Measurements from ENCODE around the gene GDF11. TPM values are rescaled to one million over a fixed set of nuclear protein-coding genes. Genes with fewer than 3 reads are reported as not detected.
A peak's percentile ranks its signal among the peaks of the same experiment; 100 is the strongest.

GDF11 gene
- total RNA-seq, 1 donor from 2014 or later: 66.6 TPM

DNA sequence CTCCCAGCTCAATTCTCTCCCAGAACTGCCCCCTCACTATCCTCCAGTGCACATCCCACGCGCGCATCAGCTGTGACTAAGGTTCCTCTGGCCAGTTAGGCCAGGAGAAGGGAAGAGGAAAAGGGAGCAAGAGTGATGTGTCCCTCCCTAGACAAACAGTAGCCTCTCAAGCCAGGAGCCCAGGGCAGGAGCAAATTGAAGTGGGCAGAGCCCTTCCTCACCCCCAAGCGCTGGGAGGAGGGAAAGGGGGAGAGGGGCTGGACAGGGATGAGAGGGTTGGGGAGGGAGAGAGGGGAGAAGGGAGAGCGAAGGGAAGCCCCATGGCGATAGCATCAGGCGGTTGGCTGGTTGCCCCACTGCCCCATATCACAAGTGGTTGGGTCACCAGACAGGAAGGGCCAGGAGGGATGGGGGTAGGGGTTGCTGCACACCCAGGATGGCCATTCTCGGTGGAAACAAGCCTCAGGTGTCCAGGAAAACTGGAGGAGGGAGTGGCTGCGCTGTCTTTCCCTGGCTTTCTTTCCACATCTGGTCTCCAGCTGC is 15.2 kb upstream of the GDF11 start:
- peak overlapping the region; percentile 47 for H3K27ac Mint-ChIP-seq (ENCODE audit: unreplicated experiment)
- H3K27me3 Mint-ChIP-seq (ENCODE audit: low read depth): no peaks in the 10 kb centered on the region
- no peaks in the 10 kb centered on the region for H3K9me3 Mint-ChIP-seq
- no peak for DNase-seq (ENCODE audit: low read depth, low spot score)
- TF ChIP-seq, protein P1, sequence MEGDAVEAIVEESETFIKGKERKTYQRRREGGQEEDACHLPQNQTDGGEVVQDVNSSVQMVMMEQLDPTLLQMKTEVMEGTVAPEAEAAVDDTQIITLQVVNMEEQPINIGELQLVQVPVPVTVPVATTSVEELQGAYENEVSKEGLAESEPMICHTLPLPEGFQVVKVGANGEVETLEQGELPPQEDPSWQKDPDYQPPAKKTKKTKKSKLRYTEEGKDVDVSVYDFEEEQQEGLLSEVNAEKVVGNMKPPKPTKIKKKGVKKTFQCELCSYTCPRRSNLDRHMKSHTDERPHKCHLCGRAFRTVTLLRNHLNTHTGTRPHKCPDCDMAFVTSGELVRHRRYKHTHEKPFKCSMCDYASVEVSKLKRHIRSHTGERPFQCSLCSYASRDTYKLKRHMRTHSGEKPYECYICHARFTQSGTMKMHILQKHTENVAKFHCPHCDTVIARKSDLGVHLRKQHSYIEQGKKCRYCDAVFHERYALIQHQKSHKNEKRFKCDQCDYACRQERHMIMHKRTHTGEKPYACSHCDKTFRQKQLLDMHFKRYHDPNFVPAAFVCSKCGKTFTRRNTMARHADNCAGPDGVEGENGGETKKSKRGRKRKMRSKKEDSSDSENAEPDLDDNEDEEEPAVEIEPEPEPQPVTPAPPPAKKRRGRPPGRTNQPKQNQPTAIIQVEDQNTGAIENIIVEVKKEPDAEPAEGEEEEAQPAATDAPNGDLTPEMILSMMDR (conservative IDR thresholded peaks at IDR 0.05): no peak
- peak overlapping the region; percentile 94 for H3K4me3 Mint-ChIP-seq
- H3K36me3 Mint-ChIP-seq (ENCODE audit: low read depth): peaks cover 8% of the 10 kb centered on the region
- peaks cover 46% of the 10 kb centered on the region for H3K4me1 Mint-ChIP-seq

DNA sequence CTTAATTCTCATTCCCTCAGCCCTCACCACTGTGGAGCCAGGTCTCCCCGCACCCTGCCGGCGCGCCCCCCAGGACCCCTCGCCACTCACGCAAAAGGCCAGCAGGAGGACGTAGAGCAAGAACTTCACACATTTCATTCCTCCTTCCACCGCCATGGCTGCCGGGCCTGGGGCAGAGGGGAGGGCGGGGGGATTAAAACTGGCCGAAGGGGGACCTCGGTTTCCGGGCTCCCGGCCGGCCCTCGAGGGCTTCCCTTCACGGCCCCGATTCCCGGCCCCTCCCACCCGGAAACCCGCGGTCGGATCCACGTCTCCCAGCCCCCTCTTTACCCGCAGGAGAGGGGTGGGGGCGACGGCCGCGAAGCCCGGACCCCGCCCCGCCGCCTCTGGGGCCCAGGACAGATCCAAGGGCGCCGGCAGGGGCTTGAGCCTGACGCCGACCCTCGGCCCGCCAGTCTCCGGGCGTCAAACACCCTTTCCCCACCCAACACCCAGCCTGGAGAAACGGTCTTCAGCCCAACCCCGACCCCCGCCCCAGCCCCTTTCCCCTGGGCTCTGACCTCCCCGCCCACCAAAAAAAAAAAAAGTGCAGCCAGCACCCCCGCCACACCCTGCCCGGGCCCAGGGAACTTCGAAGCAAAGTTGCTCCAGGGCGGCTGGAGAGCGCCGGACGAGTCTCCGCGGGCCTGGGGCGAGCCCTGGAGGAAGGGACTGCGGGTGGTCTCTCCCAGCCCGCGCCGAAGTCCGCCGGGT is 14.6 kb upstream of the GDF11 start:
- Mint-ChIP-seq H3K4me1 (peaks cover 46% of the 10 kb centered on the region), H3K27ac (ENCODE audit: unreplicated experiment) (no peak overlapping the region), H3K36me3 (ENCODE audit: low read depth) (peaks cover 8% of the 10 kb centered on the region), H3K27me3 (ENCODE audit: low read depth) (no peaks in the 10 kb centered on the region), H3K9me3 (no peaks in the 10 kb centered on the region), H3K4me3 (peak overlapping the region; percentile 94)
- no peak for DNase-seq (ENCODE audit: low read depth, low spot score)
- TF ChIP-seq, protein P1 (conservative IDR thresholded peaks at IDR 0.05): peak; percentile 17

DNA sequence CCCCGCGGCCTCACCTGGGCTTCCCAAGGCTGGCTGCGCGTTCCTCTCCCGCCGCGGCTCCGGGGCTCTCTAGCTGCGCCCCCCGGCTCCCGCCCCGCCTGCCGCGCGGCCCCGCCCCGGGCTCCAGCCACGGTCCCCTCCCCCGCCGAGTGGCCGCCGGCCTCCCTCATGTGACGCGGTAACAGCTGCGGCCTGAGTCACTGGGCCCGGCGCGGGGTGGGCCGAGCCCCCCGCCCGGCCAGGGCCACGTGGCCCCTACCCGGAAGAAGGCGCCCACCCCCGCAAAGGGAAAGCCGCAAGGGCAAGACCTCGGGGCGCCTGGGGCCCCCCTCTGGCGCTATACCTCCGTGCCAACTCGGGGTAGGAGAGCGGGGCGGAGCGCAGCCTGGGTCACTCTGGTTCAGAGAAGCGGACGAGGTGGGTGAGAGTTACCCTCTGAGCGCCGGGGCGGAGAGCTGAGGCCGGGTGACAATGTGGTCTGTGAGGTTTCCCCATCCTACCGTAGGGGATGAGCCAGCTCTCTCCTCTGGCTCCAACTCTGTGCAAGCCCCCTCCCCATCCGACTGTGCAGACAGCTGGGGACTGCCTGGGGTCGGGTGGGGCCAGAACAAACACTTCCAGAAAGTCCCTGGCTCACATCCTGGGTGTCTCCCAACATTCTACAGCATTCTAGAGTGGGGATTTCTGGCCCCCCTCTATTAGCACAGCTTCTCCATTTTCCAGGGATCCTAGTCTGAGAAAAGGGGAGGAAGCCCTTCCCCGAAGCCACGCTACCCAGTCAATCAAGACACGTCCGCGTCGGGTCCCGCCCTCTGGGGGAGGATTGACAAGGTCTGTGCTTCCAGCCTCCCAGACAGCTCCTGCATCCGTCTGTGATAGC is 13.7 kb upstream of the GDF11 start, which contains the start of gene CD63:
Gene CD63, minus strand, starts transcription at position 71 of the 880 bp plus-strand sequence. CDS start 668 bp downstream, outside the sequence.
- peak within 1 kb of the TSS; percentile 94 for H3K27ac Mint-ChIP-seq (ENCODE audit: unreplicated experiment)
- peaks cover 41% of the 10 kb centered on the region for H3K4me1 Mint-ChIP-seq
- peak within 1 kb of the TSS; percentile 94 for H3K4me3 Mint-ChIP-seq
- H3K36me3 Mint-ChIP-seq (ENCODE audit: low read depth): peaks cover 8% of the 10 kb centered on the region
- DNase-seq (ENCODE audit: low read depth, low spot score): peak; percentile 75
- H3K27me3 Mint-ChIP-seq (ENCODE audit: low read depth): no peaks in the 10 kb centered on the region
- H3K9me3 Mint-ChIP-seq: no peaks in the 10 kb centered on the region
- TF ChIP-seq, protein P1 (conservative IDR thresholded peaks at IDR 0.05): no peak

DNA sequence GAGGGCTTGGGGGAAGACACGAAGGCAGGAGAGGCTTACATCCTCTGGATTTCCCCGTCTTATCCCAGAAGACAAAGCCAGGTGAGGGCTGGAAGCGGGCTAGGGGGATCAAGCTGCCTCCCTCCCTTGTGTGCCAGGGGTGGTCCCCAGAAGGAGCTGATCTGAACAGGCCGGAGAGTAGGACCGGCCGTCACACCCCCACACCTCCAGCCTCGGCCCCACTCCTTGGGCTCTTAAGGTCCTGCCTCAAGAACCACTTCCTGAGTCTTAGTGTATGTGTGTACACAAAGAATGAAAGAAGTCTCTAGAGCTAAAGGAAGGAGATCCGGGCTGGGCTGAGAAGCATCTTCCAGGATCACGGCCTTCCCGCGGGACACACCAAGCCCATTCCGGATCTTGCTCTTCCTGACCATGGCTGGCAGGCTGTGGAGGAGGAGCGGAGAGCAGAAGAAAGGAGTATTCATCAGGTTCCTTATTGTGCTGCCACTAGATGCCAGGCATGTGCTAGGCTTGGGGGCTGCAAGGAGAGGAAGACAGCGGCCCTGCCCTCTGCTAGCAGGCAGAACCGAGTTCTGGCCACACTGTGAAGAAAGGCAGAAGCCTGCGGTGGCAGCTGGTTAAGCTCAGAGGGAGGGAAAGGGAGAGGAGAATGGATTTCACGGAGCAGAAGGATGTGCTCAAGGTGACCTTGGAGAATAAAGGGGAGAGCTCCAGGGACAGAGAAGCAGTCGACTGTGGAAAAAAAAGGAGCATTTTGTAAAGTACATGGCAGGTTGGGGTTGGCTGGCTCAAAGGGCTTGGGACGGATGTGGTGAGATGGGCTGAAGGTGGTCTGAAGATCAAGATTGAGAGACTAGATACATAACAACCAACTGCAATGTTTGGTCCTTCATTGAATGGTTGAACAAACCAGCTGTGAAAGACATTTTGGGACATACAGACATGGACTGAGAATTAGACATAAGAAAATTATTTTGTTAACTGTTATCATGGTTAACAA is 12.8 kb upstream of the GDF11 start:
- H3K27ac Mint-ChIP-seq (ENCODE audit: unreplicated experiment): peak overlapping the region; percentile 94

More for the DNA sequence above, 12.8 kb upstream of the GDF11 start:
- Mint-ChIP-seq H3K36me3 (ENCODE audit: low read depth) (peaks cover 8% of the 10 kb centered on the region), H3K4me1 (peaks cover 35% of the 10 kb centered on the region), H3K4me3 (peak overlapping the region; percentile 91), H3K9me3 (no peaks in the 10 kb centered on the region), H3K27me3 (ENCODE audit: low read depth) (no peaks in the 10 kb centered on the region)
- no peak for DNase-seq (ENCODE audit: low read depth, low spot score)
- TF ChIP-seq, protein P1 (conservative IDR thresholded peaks at IDR 0.05): no peak

All from neural crest cell (in vitro differentiated cells).